ENCODE data around the gene ARHGAP23. TPM values are rescaled to one million over a fixed set of nuclear protein-coding genes. Genes with fewer than 3 reads are reported as not detected.
"Not testable (repeated sequence)": the region's sequence is repeated elsewhere in the genome, so short reads cannot be mapped to it uniquely, and the experiment has no call there.

Gene ARHGAP23
- total and polyA plus RNA-seq, 7 donors, result 0.69 to 42.1 (median 11.2) TPM

GRCh38 chr17:38485146-38485468, 56.8 kb downstream of the ARHGAP23 start:
- Histone ChIP-seq H3K27me3 (no peaks in the 10 kb centered on the region), H3K4me3 (no peak overlapping the region), H3K4me1 (peaks cover 0 to 38% (median 21%) of the 10 kb centered on the region in 4 donors), H3K27ac (peak overlapping the region; percentile 15 to 89 (median 70)), H3K9me3 (no peaks in the 10 kb centered on the region), H3K36me3 (peaks cover 0 to 41% (median 12%) of the 10 kb centered on the region in 4 donors)
- no peak for DNase-seq
- TF ChIP-seq POLR2A (IDR thresholded peaks at IDR 0.05) (no peak), POLR2AphosphoS5 (IDR thresholded peaks at IDR 0.05) (no peak), EP300 (IDR thresholded peaks at IDR 0.05) (no peak)
- TF ChIP-seq, protein P1, sequence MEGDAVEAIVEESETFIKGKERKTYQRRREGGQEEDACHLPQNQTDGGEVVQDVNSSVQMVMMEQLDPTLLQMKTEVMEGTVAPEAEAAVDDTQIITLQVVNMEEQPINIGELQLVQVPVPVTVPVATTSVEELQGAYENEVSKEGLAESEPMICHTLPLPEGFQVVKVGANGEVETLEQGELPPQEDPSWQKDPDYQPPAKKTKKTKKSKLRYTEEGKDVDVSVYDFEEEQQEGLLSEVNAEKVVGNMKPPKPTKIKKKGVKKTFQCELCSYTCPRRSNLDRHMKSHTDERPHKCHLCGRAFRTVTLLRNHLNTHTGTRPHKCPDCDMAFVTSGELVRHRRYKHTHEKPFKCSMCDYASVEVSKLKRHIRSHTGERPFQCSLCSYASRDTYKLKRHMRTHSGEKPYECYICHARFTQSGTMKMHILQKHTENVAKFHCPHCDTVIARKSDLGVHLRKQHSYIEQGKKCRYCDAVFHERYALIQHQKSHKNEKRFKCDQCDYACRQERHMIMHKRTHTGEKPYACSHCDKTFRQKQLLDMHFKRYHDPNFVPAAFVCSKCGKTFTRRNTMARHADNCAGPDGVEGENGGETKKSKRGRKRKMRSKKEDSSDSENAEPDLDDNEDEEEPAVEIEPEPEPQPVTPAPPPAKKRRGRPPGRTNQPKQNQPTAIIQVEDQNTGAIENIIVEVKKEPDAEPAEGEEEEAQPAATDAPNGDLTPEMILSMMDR (IDR thresholded peaks at IDR 0.05), result no peak
- 39 to 52% methylated on average over 2 of the region's 2 CpGs for WGBS, 2 donors
- intact Hi-C loops (cut with DNase I), result loop anchor here (1.0 to 5.0 kb wide), 3 partner anchors 40 to 133 kb away; partner anchors contain the start of gene SOCS7

DNA sequence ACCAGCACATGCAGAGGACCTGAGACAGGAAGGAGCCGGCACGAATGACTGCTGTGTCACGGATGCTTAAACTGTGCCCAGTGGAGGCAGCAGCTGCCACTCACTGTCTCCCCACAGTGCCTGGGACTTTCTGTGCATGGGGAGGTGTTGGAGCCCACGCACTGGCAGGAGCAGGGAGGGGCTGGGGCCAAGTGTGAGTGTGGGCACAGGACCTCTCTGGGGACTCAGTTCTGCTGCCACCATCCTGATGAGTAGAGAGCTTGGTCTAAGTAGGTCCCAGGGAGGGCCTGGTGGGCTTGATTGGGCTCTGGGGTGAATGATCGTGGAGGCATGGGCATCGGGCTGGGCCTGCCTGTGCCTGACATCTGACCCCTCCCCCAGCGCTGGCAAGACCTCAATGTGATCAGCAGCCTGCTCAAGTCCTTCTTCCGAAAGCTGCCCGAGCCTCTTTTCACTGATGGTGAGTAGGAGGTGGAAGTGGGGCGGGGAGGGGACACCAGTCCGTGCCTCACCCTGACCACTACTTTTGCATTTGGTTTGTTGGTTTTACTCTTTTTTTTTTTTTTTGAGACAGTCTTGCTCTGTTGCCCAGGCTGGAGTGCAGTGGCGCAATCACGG, 57.5 kb downstream of the ARHGAP23 start:
- DNase-seq, H3K27me3 ChIP-seq, H3K4me3 ChIP-seq, H3K9me3 ChIP-seq: not testable (repeated sequence)
- Histone ChIP-seq H3K36me3 (peaks cover 0 to 44% (median 18%) of the 10 kb centered on the region in 4 donors), H3K4me1 (peaks cover 0 to 38% (median 21%) of the 10 kb centered on the region in 4 donors), H3K27ac (peak overlapping the region; percentile 15 to 89 (median 70))
- WGBS, 2 donors, result 82 to 83% methylated on average over 13 of the region's 13 CpGs
- intact Hi-C loops (cut with DNase I), result loop anchor here (1.0 to 5.0 kb wide), 3 partner anchors 41 to 133 kb away; partner anchors contain the start of gene SOCS7

DNA sequence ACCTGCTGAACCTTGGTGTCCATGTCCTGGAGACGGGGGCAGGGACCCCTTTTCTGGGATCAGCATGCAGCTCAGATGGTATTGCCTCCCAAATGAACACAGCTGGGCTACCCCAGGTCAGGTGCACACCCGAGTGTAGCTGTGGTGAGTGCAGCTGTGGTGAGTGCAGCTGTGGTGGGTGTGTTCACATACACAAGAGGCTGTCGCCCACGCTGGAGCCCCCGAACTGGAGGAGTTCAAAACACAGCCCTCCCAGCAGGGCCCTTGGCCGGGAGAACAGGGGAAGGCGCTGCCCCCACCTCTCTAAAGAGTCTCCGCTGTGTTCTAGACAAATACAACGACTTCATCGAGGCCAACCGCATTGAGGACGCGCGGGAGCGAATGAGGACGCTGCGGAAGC, 61.5 kb downstream of the ARHGAP23 start:
- peaks cover 0 to 26% (median 7%) of the 10 kb centered on the region in 4 donors for H3K4me1 ChIP-seq
- peak overlapping the region in 1 of 4 donors; percentile 89 for H3K27ac ChIP-seq
- H3K4me3 ChIP-seq, DNase-seq, H3K9me3 ChIP-seq, H3K27me3 ChIP-seq: not testable (repeated sequence)
- 81 to 89% methylated on average over 17 of the region's 17 CpGs for WGBS, 2 donors
- peaks cover 13 to 56% (median 45%) of the 10 kb centered on the region in 4 donors for H3K36me3 ChIP-seq
- intact Hi-C loops (cut with DNase I), result loop anchor here (5.0 kb wide), 1 partner anchor 137 kb away; the partner anchor contains the start of gene SOCS7

GRCh38 chr17:38491346-38492066, 63.2 kb downstream of the ARHGAP23 start:
- not testable (repeated sequence) for H3K4me3 ChIP-seq, H3K9me3 ChIP-seq, H3K27me3 ChIP-seq, DNase-seq
- Histone ChIP-seq H3K4me1 (peaks cover 0 to 11% (median 3%) of the 10 kb centered on the region in 4 donors), H3K27ac (peak overlapping the region in 2 of 4 donors; percentile 14 to 31), H3K36me3 (peaks cover 13 to 73% (median 50%) of the 10 kb centered on the region in 4 donors)
- intact Hi-C loops (cut with DNase I), result loop anchor here (2.0 kb wide), 1 partner anchor 175 kb away; no protein-coding TSS in a partner anchor
- TF ChIP-seq, protein P1 (IDR thresholded peaks at IDR 0.05), result peak in 1 of 4 experiments; percentile 29
- 93 to 94% methylated on average over 19 of the region's 19 CpGs for WGBS, 2 donors

- not testable (repeated sequence) for H3K4me3 ChIP-seq, H3K4me1 ChIP-seq, H3K27me3 ChIP-seq, H3K9me3 ChIP-seq
- intact Hi-C loops (cut with DNase I), result loop anchor here (2.0 kb wide), 1 partner anchor 174 kb away; no protein-coding TSS in a partner anchor
- 49 to 54% methylated on average over 14 of the region's 14 CpGs for WGBS, 2 donors
- Histone ChIP-seq H3K36me3 (peaks cover 16 to 81% (median 54%) of the 10 kb centered on the region in 4 donors), H3K27ac (peak overlapping the region in 3 of 4 donors; percentile 25 to 35 (median 31))
- DNase-seq, result peak; percentile 94
- TF ChIP-seq, protein P1 (IDR thresholded peaks at IDR 0.05), result peak in 2 of 4 experiments; percentile 50 to 52
Measured at GRCh38 chr17:38492067-38493040, 64.1 kb downstream of the ARHGAP23 start.

- H3K27ac ChIP-seq; intact Hi-C loops (cut with DNase I): not testable (repeated sequence)
Measured at GRCh38 chr17:38494152-38494551, 65.9 kb downstream of the ARHGAP23 start.

DNA sequence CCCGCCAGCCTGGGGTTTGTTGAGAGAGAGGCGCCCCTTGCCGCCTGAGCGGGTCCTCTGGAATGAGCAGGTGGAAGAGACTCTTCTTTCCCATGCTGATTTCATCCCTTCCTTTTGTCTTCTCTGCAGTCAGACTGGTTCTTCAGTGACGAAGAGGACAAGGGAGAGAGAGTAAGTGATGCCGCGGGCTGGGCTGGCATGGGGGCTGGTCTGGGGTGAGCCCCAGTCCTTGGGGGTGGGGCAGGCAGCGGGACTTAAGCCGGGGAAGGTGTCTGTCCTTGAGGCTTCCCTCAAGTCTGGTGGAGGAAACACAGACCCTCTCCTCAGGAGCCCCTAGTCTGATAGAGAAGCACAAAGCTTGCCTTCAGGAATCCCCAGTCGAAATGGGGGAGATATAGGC, 69.4 kb downstream of the ARHGAP23 start:
- H3K27me3 ChIP-seq; H3K27ac ChIP-seq; H3K4me1 ChIP-seq; DNase-seq; H3K4me3 ChIP-seq; H3K9me3 ChIP-seq; intact Hi-C loops (cut with DNase I): not testable (repeated sequence)
- 92 to 93% methylated on average over 10 of the region's 10 CpGs for WGBS, 2 donors
- H3K36me3 ChIP-seq, result peaks cover 17 to 90% (median 62%) of the 10 kb centered on the region in 4 donors

More at GRCh38 chr17:38494152-38494551, 65.9 kb downstream of the ARHGAP23 start:
- 90 to 92% methylated on average over 16 of the region's 16 CpGs for WGBS, 2 donors
- DNase-seq, H3K27me3 ChIP-seq, H3K9me3 ChIP-seq, H3K4me1 ChIP-seq, H3K4me3 ChIP-seq: not testable (repeated sequence)
- H3K36me3 ChIP-seq, result peaks cover 26 to 90% (median 69%) of the 10 kb centered on the region in 4 donors
